Measurements from ENCODE around the gene TMOD1. TPM values are rescaled to one million over a fixed set of nuclear protein-coding genes. Genes with fewer than 3 reads are reported as not detected.

The TMOD1 gene
- total RNA-seq, 1 experiment from 2014 or later, result not detected

- Histone ChIP-seq H3K9ac (ENCODE audit: low read length) (no peak overlapping the region), H3K4me2 (ENCODE audit: low read length) (no peak overlapping the region), H3K27ac (ENCODE audit: low read length) (no peak overlapping the region), H3K79me2 (ENCODE audit: low read length) (no peaks in the 10 kb centered on the region), H3F3A (ENCODE audit: low read length, unreplicated experiment) (no peaks in the 10 kb centered on the region), H3K9me3 (ENCODE audit: low read length) (no peaks in the 10 kb centered on the region), H3K4me1 (ENCODE audit: insufficient read depth, low read length) (peaks cover 7% of the 10 kb centered on the region), H3K27me3 (ENCODE audit: low read length) (no peaks in the 10 kb centered on the region), H2AFZ (ENCODE audit: low read length) (no peak overlapping the region), H3K4me3 (ENCODE audit: low read length) (no peak overlapping the region), H3K36me3 (ENCODE audit: low read depth, low read length) (no peaks in the 10 kb centered on the region), H3K9me2 (replicated peaks; ENCODE audit: low read length) (no peaks in the 10 kb centered on the region), H4K20me1 (ENCODE audit: low read length) (no peaks in the 10 kb centered on the region)
- no TSS peak for BruUV-seq (replicated peaks)
- TF ChIP-seq EZH2phosphoT487 (IDR thresholded peaks at IDR 0.05; ENCODE audit: borderline replicate concordance, low read length) (no peak), EZH2 (IDR thresholded peaks at IDR 0.05; ENCODE audit: low read length, unreplicated experiment) (no peak), CTCF (conservative IDR thresholded peaks at IDR 0.05; ENCODE audit: low read depth, low read length) (no peak)
- DNase-seq (no peak), ATAC-seq (no peak)
- intact Hi-C loops (cut with micrococcal nuclease), result no loop called here
- POLR2A ChIA-PET (ENCODE audit: unreplicated experiment), result no interaction called here
- CTCF ChIA-PET, result interaction anchor here (0.6 kb wide), 1 partner anchor 9 kb away, joined by 5 read pairs; no protein-coding TSS in a partner anchor
Observed at GRCh38 chr9:97534185-97534584, 32.7 kb downstream of the TMOD1 start.

- Histone ChIP-seq H3K36me3 (ENCODE audit: low read depth, low read length) (no peaks in the 10 kb centered on the region), H3K27ac (ENCODE audit: low read length) (no peak overlapping the region), H3K79me2 (ENCODE audit: low read length) (no peaks in the 10 kb centered on the region), H3K9me3 (ENCODE audit: low read length) (no peaks in the 10 kb centered on the region), H3K27me3 (ENCODE audit: low read length) (no peaks in the 10 kb centered on the region), H3F3A (ENCODE audit: low read length, unreplicated experiment) (no peaks in the 10 kb centered on the region), H2AFZ (ENCODE audit: low read length) (no peak overlapping the region), H3K4me2 (ENCODE audit: low read length) (no peak overlapping the region), H3K9ac (ENCODE audit: low read length) (no peak overlapping the region), H3K4me1 (ENCODE audit: insufficient read depth, low read length) (no peaks in the 10 kb centered on the region), H4K20me1 (ENCODE audit: low read length) (no peaks in the 10 kb centered on the region), H3K4me3 (ENCODE audit: low read length) (no peak overlapping the region), H3K9me2 (replicated peaks; ENCODE audit: low read length) (no peaks in the 10 kb centered on the region)
- ATAC-seq (no peak), DNase-seq (no peak)
- CTCF ChIA-PET, result no interaction called here
- POLR2A ChIA-PET (ENCODE audit: unreplicated experiment), result no interaction called here
- TF ChIP-seq EZH2 (IDR thresholded peaks at IDR 0.05; ENCODE audit: low read length, unreplicated experiment) (no peak), EZH2phosphoT487 (IDR thresholded peaks at IDR 0.05; ENCODE audit: borderline replicate concordance, low read length) (no peak), CTCF (conservative IDR thresholded peaks at IDR 0.05; ENCODE audit: low read depth, low read length) (no peak)
- BruUV-seq (replicated peaks), result no TSS peak
- intact Hi-C loops (cut with micrococcal nuclease), result no loop called here
Observed at GRCh38 chr9:97534961-97535594, 33.6 kb downstream of the TMOD1 start.

GRCh38 chr9:97535771-97536170 is 34.3 kb downstream of the TMOD1 start:
- POLR2A ChIA-PET (ENCODE audit: unreplicated experiment), result no interaction called here
- Histone ChIP-seq H3K36me3 (ENCODE audit: low read depth, low read length) (no peaks in the 10 kb centered on the region), H3K27me3 (ENCODE audit: low read length) (no peaks in the 10 kb centered on the region), H3K9me3 (ENCODE audit: low read length) (no peaks in the 10 kb centered on the region), H3K4me3 (ENCODE audit: low read length) (no peak overlapping the region), H3F3A (ENCODE audit: low read length, unreplicated experiment) (no peaks in the 10 kb centered on the region), H2AFZ (ENCODE audit: low read length) (no peak overlapping the region), H3K9ac (ENCODE audit: low read length) (no peak overlapping the region), H4K20me1 (ENCODE audit: low read length) (no peaks in the 10 kb centered on the region), H3K4me2 (ENCODE audit: low read length) (no peak overlapping the region), H3K4me1 (ENCODE audit: insufficient read depth, low read length) (no peaks in the 10 kb centered on the region), H3K9me2 (replicated peaks; ENCODE audit: low read length) (no peaks in the 10 kb centered on the region), H3K79me2 (ENCODE audit: low read length) (no peaks in the 10 kb centered on the region), H3K27ac (ENCODE audit: low read length) (no peak overlapping the region)
- ATAC-seq (no peak), DNase-seq (no peak)
- intact Hi-C loops (cut with micrococcal nuclease), result no loop called here
- TF ChIP-seq EZH2 (IDR thresholded peaks at IDR 0.05; ENCODE audit: low read length, unreplicated experiment), result no peak
- TF ChIP-seq EZH2phosphoT487 (IDR thresholded peaks at IDR 0.05; ENCODE audit: borderline replicate concordance, low read length), result no peak
- no peak for TF ChIP-seq CTCF (conservative IDR thresholded peaks at IDR 0.05; ENCODE audit: low read depth, low read length)
- no TSS peak for BruUV-seq (replicated peaks)
- CTCF ChIA-PET, result no interaction called here
